T-helper 2 cell treated with Interferon-gamma antibody and Interleukin-4, amounts not matched to agents 100 ng/mL and 5 ng/mL, for 36 hours (primary cell): Measurements from ENCODE around the gene GOLIM4. TPM values are rescaled to one million over a fixed set of nuclear protein-coding genes. Genes with fewer than 3 reads are reported as not detected.

ENCODE experiments used
- intact Hi-C: fragments of 100-400 bp; cut with micrococcal nuclease; formaldehyde crosslinking; loops from one replicate; pipeline ENCODE4 v1.15.1; 2023
- total RNA-seq: library from RNA; stranded (reverse); gene quantifications from 2 replicates; pipeline ENCODE4 v1.2.3, GENCODE V29; 2022

Gene GOLIM4
- total RNA-seq, 1 donor from 2014 or later = 4.4 TPM

DNA sequence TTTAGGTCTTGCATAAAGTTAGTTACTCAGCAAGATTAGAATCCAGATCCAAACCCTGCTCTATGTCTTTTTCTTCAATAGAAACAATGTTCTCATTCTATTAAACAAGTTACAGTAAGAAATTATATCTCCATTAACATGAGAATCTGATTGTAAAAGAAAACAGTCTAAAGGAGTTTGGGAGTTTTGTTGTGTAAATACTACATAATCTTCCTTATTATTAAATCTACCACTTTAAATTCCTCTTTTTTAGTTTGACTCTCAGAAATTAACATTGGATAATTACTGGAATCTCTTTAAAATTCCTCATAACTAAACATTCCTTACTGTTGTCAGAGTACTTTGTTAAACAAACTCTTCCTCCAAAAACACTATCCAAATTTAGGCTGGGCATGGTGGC lies 1.7 kb upstream of the GOLIM4 start:
- intact Hi-C loops = loop anchor here (5.0 kb wide), 1 partner anchor 70 kb away; no protein-coding TSS in a partner anchor

DNA sequence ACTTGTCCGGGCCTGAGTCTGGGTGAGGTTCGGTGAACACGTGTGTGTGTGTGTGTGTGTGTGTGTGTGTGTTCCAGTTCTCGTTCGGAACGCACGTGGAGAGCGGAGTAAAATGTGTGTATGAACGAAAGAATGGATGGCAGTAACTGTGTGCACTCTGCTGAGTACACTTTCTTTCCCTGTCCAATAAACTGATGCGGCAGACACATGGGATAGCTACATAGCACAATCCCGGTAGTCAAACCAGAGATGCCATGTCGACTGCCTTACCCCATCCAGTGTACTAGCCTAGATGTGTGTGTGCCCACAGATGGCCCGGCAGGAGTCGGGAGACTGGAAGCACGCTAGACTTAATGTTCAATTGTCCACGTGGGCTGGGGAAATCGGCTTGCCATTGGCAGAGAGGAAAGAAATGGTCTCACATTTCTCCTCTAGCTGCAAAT lies 507 bp upstream of the GOLIM4 start:
- intact Hi-C loops = loop anchor here (5.0 kb wide), 1 partner anchor 71 kb away; no protein-coding TSS in a partner anchor

GRCh38 chr3:168094877-168095610 lies 680 bp downstream of the GOLIM4 start:
- intact Hi-C loops = loop anchor here (1.0 to 5.0 kb wide), 4 partner anchors 34 to 361 kb away; partner anchors contain the start of gene PDCD10

DNA sequence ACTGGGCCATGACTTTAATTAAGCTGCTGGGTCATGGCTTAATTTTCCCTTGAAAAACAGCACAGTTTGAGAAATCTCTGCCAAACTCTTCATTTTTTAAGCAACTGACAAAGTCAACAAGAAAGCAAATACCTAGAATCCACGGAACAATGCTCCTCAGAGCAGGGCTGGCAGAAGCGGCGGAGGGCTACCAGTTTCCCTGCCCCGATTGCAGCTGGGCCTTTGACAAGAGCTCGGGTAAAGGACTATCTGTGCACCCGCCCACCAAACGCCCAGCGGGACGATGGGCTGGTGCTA lies 1.2 kb downstream of the GOLIM4 start:
- intact Hi-C loops = loop anchor here (1.0 to 2.0 kb wide), 2 partner anchors 34 to 360 kb away; partner anchors contain the start of gene PDCD10

DNA sequence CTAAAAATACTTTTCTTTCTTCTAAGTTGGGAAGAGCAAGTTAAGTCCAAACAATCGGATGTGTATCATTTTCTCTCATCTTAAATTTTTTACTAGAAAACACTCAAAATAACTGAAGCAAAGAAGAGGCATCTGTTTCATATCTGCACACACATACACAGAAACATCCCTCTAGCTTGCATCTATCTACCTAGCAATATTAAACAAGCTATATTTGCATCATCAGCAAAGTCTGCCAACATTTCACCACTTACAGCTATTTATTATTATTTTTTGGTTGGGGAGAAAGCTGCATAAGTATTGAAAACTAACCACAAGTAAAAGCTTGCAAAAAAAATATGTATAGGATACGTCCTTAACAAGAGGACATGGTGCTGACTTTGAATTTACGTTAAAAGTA lies 1.9 kb downstream of the GOLIM4 start:
- intact Hi-C loops = loop anchor here (1.0 to 2.0 kb wide), 2 partner anchors 33 to 359 kb away; partner anchors contain the start of gene PDCD10

- intact Hi-C loops = no loop called here
These were observed 2.5 kb downstream of the GOLIM4 start for GRCh38 chr3:168093229-168093628.

DNA sequence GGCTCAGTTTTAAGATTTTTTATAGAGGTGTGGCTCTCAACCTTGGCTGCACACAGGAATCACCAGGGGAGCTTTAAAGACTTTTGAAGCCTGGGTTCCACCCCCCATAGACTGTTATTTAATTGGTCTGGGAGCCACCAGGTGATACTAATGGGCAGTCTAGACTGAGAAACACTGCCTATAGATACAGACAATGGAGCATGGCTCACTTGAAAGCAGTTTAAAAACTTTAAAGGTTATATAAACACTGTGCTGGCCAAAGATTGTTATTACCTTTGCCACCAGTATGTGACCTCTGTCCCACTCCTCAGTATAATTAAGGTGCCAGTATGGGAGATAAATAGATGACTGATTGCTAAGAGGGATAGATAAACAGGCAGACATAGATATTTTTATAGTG lies 3.8 kb downstream of the GOLIM4 start:
- intact Hi-C loops = no loop called here

DNA sequence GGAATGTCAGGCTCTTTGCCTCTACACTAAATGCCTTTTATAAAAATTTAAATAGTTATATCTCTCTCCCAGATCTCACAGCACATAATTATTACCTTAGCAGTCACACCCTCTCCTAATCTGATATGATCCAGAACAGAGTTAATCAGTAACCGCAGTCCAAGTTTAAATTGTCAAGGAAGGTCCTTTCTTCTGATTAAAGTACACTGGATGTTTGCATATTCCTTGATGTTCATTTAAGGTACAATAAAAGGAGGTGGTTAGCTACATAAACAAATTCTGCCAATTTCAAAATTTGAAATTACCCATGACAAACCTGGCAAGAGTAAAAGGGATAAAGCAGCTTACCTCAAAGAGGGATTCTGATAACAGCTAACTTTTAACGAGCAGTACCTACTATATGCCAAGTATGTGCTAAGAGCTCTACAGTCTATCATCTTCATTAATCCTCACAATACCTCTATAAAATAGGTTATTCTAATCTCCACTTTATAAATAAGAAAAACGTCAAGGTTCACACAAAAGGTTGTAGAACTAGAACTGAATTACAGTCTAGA lies 4.3 kb downstream of the GOLIM4 start:
- intact Hi-C loops = no loop called here

DNA sequence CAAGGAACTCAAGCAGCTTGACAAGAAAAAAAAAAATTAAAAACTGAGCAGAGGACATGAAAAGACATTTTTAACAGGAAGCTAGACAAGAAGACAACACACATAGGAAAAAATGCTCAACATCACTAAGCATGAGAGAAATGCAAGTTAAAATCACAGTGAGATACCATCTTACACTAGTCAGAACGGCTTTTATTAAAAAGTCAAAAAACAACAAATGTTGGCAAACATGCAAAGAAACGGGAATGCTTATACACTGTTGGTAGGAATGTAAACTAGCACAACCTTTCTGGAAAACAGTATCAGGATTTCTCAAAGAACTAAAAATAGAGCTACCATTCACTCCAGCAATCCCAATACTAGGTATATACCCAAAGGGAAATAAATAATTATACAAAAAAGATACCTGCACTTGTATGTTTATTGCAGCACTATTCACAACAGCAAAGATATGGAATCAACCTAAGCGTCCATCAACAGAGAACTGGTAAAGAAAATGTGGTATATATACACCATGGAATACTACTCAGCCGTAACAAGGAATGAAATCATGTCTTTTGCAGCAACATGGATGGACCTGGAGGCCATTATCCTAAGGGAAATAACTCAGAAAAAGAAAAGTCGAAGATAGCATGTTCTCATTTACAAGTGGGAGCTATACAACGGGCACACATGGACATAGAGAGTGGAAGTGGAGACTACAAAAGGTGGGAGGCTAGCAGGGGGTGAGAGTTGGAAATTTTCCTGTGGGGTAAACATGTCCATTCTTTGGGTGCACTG lies 5.2 kb downstream of the GOLIM4 start:
- intact Hi-C loops = no loop called here

- intact Hi-C loops = no loop called here
These were observed 6.4 kb downstream of the GOLIM4 start for GRCh38 chr3:168089179-168089771.

DNA sequence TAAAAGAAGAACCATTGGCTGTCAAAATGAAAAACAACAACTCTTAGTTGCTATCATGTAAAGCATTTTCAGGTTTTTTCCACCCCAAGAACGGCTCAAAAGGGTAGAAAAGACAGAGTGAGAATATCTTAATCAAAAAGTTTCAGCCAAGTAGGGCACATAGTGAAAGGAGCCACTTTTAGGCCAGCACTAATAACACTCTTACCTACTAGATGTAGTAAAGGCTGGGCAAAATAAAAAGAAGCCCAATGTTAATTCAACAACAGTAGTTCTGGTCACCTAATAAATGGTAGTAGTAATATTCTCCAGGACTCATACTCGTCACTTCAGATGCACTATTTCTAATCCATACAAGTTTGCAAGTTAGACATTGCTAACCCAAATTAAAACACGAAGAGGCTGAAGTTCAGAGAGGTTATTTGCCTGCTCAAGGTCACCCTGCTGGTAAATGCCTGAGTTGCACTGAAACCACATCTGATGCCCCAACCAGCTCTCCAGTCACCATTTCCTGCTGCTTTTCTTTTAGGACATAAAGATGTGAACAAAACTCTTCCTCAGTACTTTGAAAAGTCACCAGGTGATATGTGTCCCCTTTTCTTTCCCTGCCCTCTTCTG lies 7.5 kb downstream of the GOLIM4 start:
- intact Hi-C loops = loop anchor here (1.0 kb wide), 1 partner anchor 41 kb away; no protein-coding TSS in a partner anchor

- intact Hi-C loops = no loop called here
These were observed 8.2 kb downstream of the GOLIM4 start for GRCh38 chr3:168087539-168087938.

DNA sequence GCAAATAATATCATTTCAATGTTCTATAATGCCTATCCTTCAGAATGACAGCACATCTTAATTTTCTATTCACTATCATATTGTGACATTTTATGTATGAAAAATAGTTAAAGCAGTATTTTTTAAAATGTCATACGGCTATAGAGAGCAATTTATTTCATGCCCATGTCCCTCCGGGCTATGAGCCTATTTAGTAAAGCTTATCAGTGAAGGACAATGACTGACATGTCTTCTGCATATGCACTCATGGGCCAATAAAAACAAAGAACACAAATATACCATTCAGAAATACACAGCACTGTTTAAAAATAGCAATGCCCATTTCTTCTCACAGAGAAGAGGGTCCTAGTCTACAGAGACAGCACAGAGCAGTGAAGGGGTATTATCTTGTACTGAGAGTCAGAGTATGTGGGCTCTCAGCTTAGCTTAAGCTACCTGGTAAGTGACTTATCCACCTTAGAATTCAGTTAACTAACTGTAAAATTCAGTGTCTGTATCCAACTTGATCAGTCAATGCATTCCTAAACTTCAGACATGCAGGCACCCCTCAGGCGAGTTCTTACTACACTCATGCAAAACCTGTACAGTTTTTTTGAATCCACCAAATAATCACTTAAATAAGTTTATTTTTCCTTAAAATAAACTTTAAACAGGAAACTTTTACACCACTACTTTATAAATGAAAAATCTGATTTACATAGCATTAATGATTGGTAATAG lies 9.0 kb downstream of the GOLIM4 start:
- intact Hi-C loops = no loop called here

DNA sequence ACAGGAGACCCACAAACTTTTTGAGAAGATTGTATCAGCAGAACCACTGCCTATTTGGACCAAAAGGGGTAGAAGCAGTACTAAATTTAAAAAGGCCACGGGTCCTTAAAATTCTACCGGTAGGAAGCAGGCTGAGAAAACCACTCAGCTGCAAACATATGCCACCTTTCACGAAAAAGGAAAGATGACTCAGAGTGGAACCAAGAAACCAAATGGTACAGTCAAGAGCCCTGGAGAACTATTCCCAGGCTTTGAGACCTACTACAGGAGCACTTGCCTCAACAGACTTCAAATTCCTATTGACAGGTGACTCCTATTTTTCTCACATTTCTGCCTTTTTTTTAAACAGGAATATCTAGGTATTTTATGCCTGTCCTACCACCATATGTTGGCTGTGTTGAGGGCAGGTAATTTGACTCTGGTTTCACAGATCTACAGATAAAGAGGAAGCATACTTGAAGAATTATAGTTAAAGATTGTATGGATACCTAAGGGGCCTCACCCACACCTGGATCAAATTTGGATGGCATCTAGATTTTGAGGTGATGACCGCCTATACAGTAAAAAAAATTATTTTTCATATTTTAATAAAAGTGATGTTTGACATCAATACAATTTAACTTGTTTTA lies 10.1 kb downstream of the GOLIM4 start:
- intact Hi-C loops = no loop called here

- intact Hi-C loops = no loop called here
These were observed 11.8 kb downstream of the GOLIM4 start for GRCh38 chr3:168083906-168084305.

DNA sequence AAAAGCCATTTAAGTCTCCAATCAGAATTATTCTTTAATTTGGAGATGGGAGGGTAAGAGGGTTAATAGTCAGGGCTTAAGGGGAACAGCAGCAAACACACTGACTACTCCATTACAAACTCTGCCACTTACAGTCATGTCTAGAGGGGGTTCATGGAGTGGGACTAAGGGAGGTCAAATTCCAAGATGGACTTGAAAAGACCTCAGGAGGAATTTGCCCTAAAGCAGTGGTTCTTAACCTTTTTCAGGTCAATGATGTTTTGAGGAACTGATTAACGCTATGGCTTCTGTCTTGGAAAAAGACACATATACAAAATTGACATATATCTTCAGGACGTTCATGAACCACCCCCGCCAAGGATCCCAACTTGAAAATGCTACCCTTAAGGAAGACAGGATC lies 13.9 kb downstream of the GOLIM4 start:
- intact Hi-C loops = no loop called here

GRCh38 chr3:168081171-168081771 lies 14.5 kb downstream of the GOLIM4 start:
- intact Hi-C loops = no loop called here

DNA sequence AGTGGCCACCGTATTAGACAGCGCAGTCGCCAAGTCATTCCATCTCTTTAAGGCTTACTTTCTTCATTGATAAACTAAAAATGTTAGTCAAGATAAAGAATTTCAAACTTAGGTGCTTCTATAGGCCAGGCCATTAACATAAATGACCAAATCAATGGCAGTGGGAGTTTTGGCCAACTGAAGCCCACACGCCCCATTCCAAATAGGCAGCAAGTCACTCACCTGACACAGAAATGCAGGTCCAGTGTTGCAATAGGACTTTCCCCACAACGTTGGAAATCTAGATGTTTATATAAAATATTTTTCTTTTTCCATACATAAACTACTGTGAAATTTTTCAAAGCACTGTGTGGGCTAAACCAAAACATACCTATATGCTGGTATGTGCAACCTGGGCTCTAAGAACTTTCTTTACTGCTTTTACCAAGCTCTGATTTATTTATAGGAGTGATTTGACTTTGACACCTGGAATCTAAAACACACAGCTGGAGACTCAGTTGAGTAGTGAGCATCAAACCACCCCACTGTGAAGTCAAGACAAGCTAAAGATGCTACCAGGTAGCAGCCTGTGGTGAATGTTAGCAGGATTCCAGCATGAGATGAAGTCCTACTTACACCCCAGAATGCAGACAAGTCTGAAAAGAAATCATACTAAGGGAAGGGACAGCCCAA lies 15.1 kb downstream of the GOLIM4 start:
- intact Hi-C loops = no loop called here

- intact Hi-C loops = no loop called here
These were observed 15.7 kb downstream of the GOLIM4 start for GRCh38 chr3:168080022-168080421.
